ENCODE results near the gene SHF. TPM values are rescaled to one million over a fixed set of nuclear protein-coding genes. Genes with fewer than 3 reads are reported as not detected.

The SHF gene
- total and polyA plus RNA-seq, 8 donors, result 5.5 to 44.9 (median 37.3) TPM

DNA sequence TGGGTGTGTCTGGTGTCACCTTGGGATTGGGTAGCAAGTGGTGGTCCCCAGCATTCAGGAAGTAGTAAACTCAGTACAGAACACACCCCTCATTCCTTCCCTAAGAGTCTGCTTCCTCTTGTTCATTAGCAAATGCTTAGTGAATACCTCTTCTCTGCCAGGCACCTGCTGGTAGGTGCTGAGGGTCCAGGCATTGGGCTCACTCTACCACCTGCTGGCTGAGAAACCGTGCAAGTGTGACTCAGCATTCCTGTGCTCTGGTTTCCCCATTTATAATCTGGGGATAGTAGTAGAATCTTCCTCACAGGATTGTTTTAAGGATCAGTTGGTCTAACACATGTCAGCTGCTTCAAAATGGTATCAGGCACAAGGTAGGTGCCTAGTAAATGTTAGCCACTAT lies 4.8 kb downstream of the SHF start:
- Histone ChIP-seq H3K4me3 (no peak overlapping the region), H3K27ac (no peak overlapping the region), H3K9me3 (no peaks in the 10 kb centered on the region), H3K4me1 (peaks cover 8 to 29% of the 10 kb centered on the region in 2 donors), H3K36me3 (no peaks in the 10 kb centered on the region), H3K27me3 (peaks cover 0 to 17% of the 10 kb centered on the region in 2 donors)
- DNase-seq (no peak), ATAC-seq (no peak)
- intact Hi-C loops (cut with DNase I), result no loop called here
- TF ChIP-seq, protein P1, sequence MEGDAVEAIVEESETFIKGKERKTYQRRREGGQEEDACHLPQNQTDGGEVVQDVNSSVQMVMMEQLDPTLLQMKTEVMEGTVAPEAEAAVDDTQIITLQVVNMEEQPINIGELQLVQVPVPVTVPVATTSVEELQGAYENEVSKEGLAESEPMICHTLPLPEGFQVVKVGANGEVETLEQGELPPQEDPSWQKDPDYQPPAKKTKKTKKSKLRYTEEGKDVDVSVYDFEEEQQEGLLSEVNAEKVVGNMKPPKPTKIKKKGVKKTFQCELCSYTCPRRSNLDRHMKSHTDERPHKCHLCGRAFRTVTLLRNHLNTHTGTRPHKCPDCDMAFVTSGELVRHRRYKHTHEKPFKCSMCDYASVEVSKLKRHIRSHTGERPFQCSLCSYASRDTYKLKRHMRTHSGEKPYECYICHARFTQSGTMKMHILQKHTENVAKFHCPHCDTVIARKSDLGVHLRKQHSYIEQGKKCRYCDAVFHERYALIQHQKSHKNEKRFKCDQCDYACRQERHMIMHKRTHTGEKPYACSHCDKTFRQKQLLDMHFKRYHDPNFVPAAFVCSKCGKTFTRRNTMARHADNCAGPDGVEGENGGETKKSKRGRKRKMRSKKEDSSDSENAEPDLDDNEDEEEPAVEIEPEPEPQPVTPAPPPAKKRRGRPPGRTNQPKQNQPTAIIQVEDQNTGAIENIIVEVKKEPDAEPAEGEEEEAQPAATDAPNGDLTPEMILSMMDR (IDR thresholded peaks at IDR 0.05), result no peak

DNA sequence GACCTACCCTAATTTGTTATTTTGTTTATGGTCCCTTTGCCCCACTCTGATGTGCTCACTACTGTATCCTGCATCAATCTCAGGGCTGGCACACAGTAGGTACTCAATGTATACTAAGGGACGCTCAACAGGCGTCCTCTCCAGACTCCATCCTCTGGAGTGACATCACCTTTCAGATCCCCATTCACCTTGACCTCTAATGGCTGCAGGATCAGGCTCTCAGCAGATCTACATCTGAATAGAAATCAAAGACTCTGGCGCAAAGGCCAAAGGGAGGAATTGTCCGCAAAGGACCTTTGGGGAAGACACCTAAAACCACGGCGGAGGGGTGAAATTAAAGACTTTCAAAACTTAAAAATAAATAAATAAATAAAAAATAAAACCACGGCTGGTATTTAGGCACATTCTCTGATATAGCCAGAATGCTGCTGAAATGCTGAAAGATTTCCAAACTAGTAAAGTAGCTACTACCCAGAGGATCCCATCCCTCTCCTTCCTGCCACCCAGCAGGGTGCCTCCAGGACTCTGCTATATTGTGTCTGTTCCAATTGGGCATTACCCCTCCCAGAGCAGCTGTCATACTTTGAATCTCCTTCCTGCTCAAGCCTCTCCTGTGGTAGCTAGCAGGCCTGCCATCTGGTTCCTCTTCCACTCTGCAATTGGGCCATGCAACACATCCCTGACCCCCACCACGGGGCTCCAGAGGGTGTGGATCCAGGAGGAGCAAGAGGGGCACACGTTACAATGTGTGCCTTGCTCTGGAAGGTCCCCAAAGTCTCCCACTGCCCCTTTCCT lies 6.1 kb downstream of the SHF start:
- no peaks in the 10 kb centered on the region for H3K9me3 ChIP-seq
- no peak for DNase-seq
- no peak overlapping the region for H3K4me3 ChIP-seq
- H3K4me1 ChIP-seq, result peaks cover 5 to 29% of the 10 kb centered on the region in 2 donors
- H3K27ac ChIP-seq, result no peak overlapping the region
- no peaks in the 10 kb centered on the region for H3K36me3 ChIP-seq
- TF ChIP-seq, protein P1 (IDR thresholded peaks at IDR 0.05), result no peak
- intact Hi-C loops (cut with DNase I), result no loop called here
- no peak for ATAC-seq
- peaks cover 0 to 3% of the 10 kb centered on the region in 2 donors for H3K27me3 ChIP-seq

DNA sequence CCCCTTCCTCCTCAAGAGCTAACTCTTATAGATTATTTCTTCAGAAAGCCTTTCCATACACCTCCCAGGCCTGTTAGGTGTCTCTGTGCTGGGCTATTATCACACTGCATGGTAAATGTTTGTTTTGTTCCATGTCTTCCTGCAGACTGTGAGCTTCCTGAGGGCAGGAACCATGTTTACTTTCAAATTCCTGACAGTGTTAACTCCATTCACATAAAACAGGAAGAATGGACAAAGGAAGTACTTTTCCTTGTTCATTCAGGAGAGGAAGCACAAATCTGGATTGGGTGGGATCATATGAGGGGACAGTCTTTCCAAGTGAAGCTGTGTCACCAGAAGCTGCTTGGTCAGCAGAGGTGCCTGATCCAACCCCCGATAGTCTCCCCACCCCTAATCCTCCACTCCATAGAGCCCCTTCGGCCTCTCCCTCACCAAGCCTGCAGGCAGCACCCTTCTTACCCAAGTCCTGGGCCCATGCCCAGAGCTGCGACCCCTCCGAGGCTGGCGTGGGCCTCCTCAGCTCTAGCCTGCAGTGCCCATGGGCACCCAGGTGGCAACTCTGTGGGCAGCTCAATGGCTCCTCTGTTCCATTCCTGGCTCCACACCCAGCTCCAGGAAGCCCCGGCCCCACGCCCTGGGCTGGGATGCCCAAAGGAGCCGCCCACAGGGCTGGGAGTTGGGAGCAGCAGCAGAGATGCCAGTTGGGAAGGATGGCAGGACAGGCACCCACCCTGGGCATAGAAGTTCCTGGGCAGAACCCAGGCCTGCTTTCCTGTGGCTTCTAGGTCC lies 6.9 kb downstream of the SHF start:
- intact Hi-C loops (cut with DNase I), result no loop called here
- no peaks in the 10 kb centered on the region for H3K9me3 ChIP-seq
- H3K4me3 ChIP-seq, result no peak overlapping the region
- no peak for ATAC-seq
- H3K27me3 ChIP-seq, result no peaks in the 10 kb centered on the region
- TF ChIP-seq, protein P1 (IDR thresholded peaks at IDR 0.05), result no peak
- peaks cover 0 to 21% of the 10 kb centered on the region in 2 donors for H3K4me1 ChIP-seq
- no peak for DNase-seq
- no peak overlapping the region for H3K27ac ChIP-seq
- no peaks in the 10 kb centered on the region for H3K36me3 ChIP-seq

DNA sequence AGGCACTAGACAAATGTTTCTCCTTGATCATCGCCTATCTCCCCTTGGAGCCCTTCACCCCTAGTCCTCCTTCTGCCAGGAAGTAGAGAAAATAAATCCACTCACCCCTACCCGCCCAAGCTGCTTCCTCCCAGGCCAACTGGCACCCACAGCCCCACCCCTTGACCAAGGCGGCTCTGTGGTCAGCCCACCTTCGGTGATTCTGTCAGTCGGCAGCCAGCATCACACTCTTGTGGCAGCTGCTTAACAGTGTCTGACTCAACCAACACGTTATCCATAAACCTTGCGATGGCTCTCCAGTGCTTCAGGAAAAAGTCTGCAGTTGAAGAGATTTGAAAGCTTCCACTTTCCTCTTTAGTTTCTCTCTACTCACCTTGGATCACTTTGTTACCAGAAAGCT lies 7.6 kb downstream of the SHF start:
- Histone ChIP-seq H3K27me3 (no peaks in the 10 kb centered on the region), H3K36me3 (no peaks in the 10 kb centered on the region), H3K9me3 (no peaks in the 10 kb centered on the region), H3K27ac (no peak overlapping the region), H3K4me3 (no peak overlapping the region), H3K4me1 (peaks cover 0 to 15% of the 10 kb centered on the region in 2 donors)
- TF ChIP-seq, protein P1 (IDR thresholded peaks at IDR 0.05), result no peak
- peak; percentile 6 for ATAC-seq
- intact Hi-C loops (cut with DNase I), result no loop called here
- DNase-seq, result no peak

Measured in left lung (tissue), 10 donors.